Stimulated activated naive CD8-positive, alpha-beta T cell treated with anti-CD3 and anti-CD28 coated beads, Interleukin-15, amount 100 ng/mL, for 72 hours (primary cell): Measurements from ENCODE around the gene ABO.
"Not testable (repeated sequence)": the region's sequence is repeated elsewhere in the genome, so short reads cannot be mapped to it uniquely, and the experiment has no call there.

Source experiments
- ATAC-seq: fragments of 150-1000 bp; cut with Tn5 transposase; 2 replicates; pipeline ENCODE4 v1.10.0; 2021; ENCODE audit warnings: mild to moderate bottlenecking, moderate library complexity
- DNase-seq, 2 donors: peaks; one replicate each; pipeline ENCODE4 v3.0.0; 2021 to 2022
- H3K27ac Mint-ChIP-seq, 2 donors: one replicate each; pipeline ENCODE4 v1.8.0; 2022; ENCODE audit warnings: mild to moderate bottlenecking in 2 of 2, mixed read lengths in 2 of 2, moderate library complexity in 2 of 2
- H3K27me3 Mint-ChIP-seq: one replicate; pipeline ENCODE4 v1.8.0; 2022; ENCODE audit warnings: mixed read lengths
- H3K4me1 Mint-ChIP-seq: one replicate; pipeline ENCODE4 v1.8.0; 2022; ENCODE audit warnings: mild to moderate bottlenecking, mixed read lengths
- H3K4me3 Mint-ChIP-seq, 2 donors: one replicate each; pipeline ENCODE4 v1.8.0; 2022; ENCODE audit warnings: mild to moderate bottlenecking in 2 of 2, mixed read lengths in 2 of 2, moderate library complexity in 1 of 2
- H3K9me3 Mint-ChIP-seq, 2 donors: one replicate each; pipeline ENCODE4 v1.8.0; 2022; ENCODE audit warnings: mixed read lengths in 2 of 2

ABO gene

DNA sequence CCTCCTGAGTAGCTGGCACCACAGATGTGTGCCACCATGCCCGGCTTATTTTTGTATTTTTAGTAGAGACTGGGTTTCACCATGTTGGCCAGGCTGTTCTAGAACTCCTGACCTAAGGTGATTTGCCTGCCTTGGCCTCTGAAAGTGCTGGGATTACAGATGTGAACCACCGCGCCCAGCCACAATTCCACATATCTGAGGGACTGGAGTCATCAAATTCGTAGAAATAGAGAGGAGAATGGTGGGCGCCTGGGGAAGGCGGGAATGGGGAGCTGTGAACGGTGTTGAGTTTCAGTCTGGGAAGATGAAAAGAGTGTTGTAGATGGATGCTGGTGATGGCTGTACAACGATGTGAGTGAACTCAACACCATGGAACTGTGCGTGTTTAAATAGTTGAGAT is 1.9 kb upstream of the ABO start:
- Mint-ChIP-seq H3K27me3 (peaks cover 62% of the 10 kb centered on the region), H3K9me3 (peaks cover 0 to 7% of the 10 kb centered on the region in 2 donors), H3K4me1 (no peaks in the 10 kb centered on the region), H3K27ac (no peak overlapping the region), H3K4me3 (no peak overlapping the region)
- ATAC-seq (no peak), DNase-seq (no peak)

DNA sequence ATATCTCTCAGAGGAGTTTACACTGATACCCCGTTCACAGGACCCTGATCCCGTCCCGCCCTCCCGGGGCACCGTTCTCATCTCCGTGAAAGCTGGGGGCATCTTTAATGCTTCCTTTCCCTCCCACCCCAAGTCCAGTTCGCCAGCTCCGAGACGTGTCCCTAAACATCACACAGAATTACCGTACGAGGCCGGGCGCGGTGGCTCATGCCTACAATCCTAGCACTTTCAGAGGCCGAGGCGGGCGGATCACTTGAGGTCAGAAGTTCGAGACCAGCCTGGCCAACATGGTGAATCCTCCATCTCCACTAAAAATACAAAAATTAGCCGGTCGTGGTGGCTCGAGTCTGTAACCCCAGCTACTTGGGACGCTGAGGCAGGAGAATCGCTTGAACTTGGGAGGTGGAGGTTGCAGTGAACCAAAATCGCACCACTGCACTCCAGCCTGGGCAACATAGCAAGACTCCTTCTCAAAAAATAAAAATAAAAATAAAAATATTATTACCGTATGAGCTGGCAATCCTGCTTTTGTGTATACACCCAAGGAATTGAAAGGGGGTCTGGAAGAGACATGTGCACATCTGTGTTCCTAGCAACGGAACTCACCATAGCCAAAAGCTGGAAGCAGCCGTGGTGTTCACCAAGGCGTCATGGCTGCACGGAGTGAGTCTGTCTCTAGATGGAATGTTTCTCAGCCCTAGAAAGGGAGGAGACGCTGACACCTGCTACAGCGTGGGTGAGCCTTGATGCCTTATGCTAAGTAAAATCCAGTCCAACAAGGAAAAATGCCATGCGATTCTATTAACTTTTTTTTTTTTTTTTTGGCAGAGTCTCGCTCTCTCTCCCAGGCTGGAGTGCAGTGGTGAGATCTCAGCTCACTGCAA is 1.2 kb upstream of the ABO start:
- Mint-ChIP-seq H3K4me1 (no peaks in the 10 kb centered on the region), H3K9me3 (peaks cover 0 to 7% of the 10 kb centered on the region in 2 donors), H3K4me3 (peak overlapping the region in 1 of 2 donors; percentile 37), H3K27me3 (peaks cover 69% of the 10 kb centered on the region), H3K27ac (no peak overlapping the region)
- DNase-seq (no peak), ATAC-seq (no peak)

DNA sequence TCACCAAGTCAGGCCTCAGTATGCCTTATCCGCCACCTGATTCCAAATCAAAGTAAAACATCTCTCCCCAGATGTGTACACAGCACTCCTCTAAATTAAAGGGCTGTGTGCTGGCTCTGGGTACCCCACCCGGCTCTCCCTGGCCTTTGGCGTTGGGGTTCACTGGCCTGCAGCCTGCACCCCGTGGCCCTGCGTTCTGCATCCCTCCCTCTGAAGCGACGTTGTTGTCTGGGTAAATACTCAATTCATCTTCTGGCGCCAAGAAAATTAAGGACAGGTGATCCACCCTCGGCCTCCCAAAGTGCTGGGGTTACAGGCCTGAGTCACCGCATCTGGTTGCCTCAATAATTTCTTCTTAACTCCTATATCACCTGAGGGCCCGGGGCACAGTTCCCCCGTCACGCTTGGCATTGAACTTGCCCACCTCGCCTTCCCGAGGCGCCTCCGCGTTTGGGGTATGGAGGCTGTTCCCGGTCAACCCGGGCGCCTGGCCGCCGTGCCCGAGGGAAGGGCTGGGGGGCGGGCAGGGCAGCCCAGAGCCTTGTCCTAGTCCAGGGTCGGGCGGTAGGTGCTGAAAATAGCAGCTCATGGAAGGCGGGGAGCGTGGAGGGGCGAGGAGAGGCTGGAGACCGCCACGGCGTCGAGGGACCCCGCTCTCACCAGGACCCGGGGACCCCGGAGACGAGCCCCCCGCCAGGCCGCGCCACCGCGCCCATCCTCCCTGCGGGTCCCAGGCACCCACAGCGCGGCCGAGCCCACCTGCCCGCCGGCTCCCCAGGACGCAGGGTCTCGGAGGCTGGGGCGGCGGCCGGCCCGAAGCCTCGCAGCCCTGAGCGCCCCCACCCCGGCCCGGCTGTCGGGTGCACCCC is 531 bp downstream of the ABO start:
- Mint-ChIP-seq H3K27ac (no peak overlapping the region), H3K27me3 (peaks cover 77% of the 10 kb centered on the region), H3K9me3 (peaks cover 0 to 7% of the 10 kb centered on the region in 2 donors), H3K4me1 (no peaks in the 10 kb centered on the region), H3K4me3 (no peak overlapping the region)
- DNase-seq (no peak), ATAC-seq (peak; percentile 20)

DNA sequence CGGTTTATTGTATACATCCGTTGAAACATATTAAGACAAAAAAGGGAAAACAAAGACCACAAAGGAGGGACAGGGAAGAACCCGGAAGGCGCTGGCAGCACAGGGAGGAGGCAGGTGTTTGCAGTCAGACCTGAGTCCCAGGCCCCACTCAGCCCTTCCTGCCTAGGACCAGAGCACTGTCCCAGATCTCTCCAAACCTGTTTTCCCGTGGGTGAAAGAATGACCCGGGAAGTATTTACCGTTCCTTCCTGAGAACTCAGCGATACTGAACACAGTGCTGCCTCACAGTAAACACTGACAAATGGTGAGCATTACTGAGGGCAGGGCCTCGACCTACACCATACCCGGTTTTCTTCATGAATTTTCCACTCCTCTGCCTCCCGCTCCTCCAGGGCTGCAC is 1.2 kb downstream of the ABO start:
- ATAC-seq (no peak), DNase-seq (no peak)
- Mint-ChIP-seq H3K4me3 (no peak overlapping the region), H3K27ac (no peak overlapping the region), H3K9me3 (peaks cover 0 to 7% of the 10 kb centered on the region in 2 donors), H3K4me1 (no peaks in the 10 kb centered on the region), H3K27me3 (peaks cover 77% of the 10 kb centered on the region)

DNA sequence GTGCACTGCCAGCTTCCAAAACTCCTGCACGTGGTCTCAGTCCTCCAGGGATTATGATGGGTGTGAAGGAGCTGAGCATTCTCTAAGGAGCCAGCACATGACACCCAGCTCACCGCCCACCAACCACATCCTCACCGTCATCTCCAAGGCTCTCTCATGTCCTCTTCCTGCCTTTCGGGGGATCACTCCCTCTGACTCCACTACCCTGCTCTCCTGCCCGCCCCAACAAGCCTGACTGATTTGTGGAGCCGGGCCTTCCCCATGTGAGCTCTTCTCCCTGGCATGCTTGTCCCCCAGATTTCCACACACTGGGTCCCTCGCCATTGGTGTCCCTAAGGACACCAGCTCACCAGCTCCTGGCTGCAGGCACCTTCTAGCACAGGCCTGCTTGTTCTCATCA is 1.9 kb downstream of the ABO start:
- DNase-seq (no peak), ATAC-seq (no peak)
- peaks cover 75% of the 10 kb centered on the region for H3K27me3 Mint-ChIP-seq
- H3K27ac Mint-ChIP-seq, result no peak overlapping the region
- H3K4me1 Mint-ChIP-seq, result no peaks in the 10 kb centered on the region
- peaks cover 0 to 5% of the 10 kb centered on the region in 2 donors for H3K9me3 Mint-ChIP-seq
- H3K4me3 Mint-ChIP-seq, result no peak overlapping the region

DNA sequence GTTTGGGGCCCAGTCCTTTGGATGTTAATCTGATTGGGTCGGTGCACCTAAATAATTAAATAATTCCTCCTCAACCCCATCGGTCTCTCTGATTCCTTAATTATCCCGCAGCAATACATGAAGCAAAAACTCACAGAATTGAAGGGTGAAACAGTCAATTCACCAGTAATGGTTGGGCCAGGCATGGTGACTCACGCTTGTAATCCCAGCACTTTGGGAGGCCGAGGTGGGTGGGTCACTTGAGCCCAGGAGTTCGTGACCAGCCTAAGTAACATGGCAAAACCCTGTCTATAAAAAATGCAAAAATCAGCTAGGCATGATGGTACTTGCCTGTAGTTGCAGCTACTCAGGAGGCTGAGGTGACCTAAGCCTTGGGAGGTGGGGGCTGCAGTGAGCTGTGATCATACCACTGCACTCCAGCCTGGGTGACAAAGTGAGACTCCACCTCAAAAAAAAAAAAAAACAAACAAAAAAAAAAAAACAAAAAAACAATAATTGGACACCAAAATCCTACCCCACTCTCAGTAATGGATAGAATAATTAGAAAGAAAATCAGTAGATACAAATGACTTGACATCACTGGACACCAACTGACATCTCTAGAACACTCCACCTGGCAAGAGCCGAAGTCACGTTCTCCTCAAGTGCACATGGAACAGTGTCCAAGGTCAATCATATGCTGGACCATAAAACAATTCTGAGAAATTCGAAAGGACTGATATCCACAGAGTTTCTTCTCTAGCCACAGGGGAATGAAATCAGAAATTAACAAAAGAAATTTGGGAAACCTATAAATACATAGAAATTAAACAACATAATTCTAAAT is 5.3 kb downstream of the ABO start:
- H3K4me3 Mint-ChIP-seq, result no peak overlapping the region
- H3K4me1 Mint-ChIP-seq, result no peaks in the 10 kb centered on the region
- H3K27ac Mint-ChIP-seq, result no peak overlapping the region
- peaks cover 49% of the 10 kb centered on the region for H3K27me3 Mint-ChIP-seq
- DNase-seq, result no peak
- H3K9me3 Mint-ChIP-seq, result no peaks in the 10 kb centered on the region
- ATAC-seq, result no peak

DNA sequence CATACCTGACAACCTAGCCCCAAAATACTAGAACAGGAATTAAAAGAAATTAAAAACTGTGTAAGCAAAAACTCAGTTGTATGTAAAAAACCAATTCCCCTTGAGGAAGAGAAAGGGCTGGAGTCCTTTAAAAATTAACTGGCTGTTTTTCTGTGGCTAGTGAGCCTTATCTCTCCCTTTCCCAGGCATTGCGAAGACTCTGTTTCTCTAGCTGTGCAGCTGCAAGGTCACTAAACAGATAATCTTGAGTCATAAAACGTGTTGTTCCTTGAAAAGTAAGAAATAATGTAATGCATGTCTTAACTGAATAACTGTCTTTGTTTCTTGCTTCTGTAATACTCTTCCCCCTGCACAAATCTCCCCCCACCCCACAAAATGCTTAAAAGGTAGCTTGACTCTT is 5.9 kb downstream of the ABO start:
- peaks cover 44% of the 10 kb centered on the region for H3K27me3 Mint-ChIP-seq
- H3K27ac Mint-ChIP-seq, H3K4me1 Mint-ChIP-seq, H3K9me3 Mint-ChIP-seq, ATAC-seq, DNase-seq, H3K4me3 Mint-ChIP-seq: not testable (repeated sequence)

DNA sequence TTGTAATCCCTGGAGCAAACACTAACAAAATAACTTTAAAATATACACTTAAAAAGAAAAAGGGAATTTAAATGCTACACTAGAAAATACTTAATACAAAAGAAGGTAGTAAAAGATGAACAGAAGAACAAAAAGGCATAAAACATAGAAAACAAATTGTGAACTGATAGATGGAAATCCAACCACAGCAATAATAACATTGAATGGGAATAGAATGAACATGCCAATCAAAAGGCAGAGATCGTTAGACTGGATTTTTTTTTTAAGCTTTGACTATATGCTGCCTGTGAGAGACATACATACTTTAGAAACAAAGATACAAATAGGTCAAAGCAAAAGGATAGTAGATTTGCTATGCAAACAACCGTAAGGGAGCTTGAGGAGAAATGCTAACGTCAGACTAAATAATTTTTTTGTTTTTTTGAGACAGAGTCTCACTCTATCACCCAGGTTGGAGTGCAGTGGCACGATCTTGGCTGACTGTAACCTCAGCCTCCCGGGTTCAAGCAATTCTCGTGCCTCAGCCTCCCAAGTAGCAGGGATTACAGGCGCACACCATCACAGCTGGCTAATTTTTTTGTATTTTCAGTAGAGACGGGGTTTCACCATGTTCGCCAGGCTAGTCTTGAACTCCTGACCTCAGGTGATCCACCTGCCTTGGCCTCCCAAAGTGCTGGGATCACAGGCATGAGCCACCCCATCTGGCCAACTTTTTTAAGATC is 6.5 kb downstream of the ABO start:
- Mint-ChIP-seq H3K4me3 (no peak overlapping the region), H3K27me3 (peaks cover 37% of the 10 kb centered on the region), H3K9me3 (no peaks in the 10 kb centered on the region), H3K27ac (no peak overlapping the region), H3K4me1 (no peaks in the 10 kb centered on the region)
- no peak for DNase-seq
- ATAC-seq, result no peak

DNA sequence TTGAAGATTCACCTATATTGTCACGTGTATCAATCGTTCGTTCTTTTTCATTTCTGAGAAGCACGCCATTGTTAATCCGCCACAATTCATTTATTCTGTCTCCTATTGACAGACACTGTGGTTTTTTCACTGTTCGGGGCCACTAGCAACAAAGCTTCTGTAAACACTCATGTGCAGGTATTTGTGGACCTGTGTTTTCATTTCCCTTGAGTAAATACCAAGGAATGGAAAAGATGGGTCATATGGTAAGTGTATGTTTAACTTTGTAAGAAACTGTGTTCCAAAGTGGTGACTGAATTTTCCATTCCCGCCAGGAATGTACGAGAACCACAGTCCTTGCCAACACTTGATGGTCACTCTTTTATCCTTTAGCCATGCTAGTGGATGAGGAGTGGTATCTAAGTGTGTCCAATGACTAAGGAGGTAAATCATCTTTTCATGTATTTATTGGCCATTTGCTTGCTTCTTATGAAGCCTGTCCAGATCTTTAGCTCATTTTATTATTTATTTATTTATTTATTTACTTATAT is 10.7 kb downstream of the ABO start:
- no peaks in the 10 kb centered on the region for H3K9me3 Mint-ChIP-seq
- DNase-seq, result no peak
- H3K27ac Mint-ChIP-seq, result no peak overlapping the region
- no peak overlapping the region for H3K4me3 Mint-ChIP-seq
- no peaks in the 10 kb centered on the region for H3K4me1 Mint-ChIP-seq
- no peak for ATAC-seq
- H3K27me3 Mint-ChIP-seq, result no peaks in the 10 kb centered on the region

DNA sequence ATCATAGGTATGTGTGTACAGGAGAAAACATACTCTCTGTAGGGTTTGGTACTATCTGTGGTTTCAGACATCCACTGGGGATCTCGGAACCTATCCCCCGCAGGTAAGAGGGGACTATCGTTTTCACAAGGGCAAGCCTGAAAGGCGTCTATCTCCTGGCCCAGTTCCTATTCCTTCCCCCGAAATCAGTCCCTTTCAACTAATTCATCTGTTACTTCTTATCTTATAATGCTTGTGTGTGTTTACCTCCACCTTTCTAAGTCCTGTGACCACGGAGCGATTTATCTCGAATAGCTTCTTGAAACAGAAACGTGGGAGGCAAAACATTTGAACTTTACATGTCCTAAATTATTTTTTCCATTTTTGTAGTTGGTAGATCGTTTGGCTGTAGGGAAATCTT is 11.4 kb downstream of the ABO start:
- no peaks in the 10 kb centered on the region for H3K4me1 Mint-ChIP-seq
- no peak overlapping the region for H3K4me3 Mint-ChIP-seq
- no peak for ATAC-seq
- H3K27ac Mint-ChIP-seq, result no peak overlapping the region
- no peaks in the 10 kb centered on the region for H3K9me3 Mint-ChIP-seq
- H3K27me3 Mint-ChIP-seq, result no peaks in the 10 kb centered on the region
- DNase-seq, result no peak

DNA sequence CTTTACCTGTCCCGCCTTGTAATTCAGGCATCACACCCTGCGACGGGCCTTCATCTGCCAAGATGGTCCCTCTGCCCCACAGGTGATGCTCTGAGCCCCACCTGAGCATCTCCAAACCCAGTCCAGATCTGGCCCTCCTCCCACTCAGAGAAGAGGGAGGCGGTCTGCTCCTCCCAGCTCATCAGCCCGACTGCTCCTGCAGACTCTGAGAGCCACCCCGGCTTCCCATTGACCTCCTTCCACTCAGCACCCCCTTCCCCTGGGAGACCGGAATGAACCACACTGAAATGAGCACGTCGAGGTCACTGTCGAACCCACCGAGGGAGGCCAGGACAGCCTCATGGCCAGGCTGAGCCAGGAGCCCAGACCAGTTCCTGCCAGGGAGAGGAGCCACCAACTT is 12.8 kb downstream of the ABO start:
- ATAC-seq (no peak), DNase-seq (no peak)
- H3K9me3 Mint-ChIP-seq, result no peaks in the 10 kb centered on the region
- no peaks in the 10 kb centered on the region for H3K4me1 Mint-ChIP-seq
- no peaks in the 10 kb centered on the region for H3K27me3 Mint-ChIP-seq
- no peak overlapping the region for H3K27ac Mint-ChIP-seq
- H3K4me3 Mint-ChIP-seq, result no peak overlapping the region

DNA sequence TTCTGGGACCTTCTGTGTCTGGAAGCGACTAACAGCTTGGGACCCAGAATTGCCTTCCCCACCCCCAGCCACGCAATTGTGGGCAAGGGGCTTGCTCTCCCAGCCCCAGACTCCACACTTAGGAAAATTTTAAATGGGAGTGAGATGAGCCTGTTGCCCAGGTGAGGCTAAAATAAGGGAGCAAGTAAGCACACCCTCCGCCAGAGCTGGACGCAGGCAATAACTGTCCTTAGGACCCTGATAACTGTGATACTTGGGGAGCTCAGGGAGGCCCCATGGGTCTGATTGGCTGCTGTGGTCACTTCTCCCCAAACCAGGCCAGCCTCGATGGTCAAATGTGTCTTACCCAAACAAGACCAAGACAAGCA is 13.3 kb downstream of the ABO start:
- Mint-ChIP-seq H3K9me3 (no peaks in the 10 kb centered on the region), H3K4me3 (no peak overlapping the region)
- no peak for ATAC-seq

DNA sequence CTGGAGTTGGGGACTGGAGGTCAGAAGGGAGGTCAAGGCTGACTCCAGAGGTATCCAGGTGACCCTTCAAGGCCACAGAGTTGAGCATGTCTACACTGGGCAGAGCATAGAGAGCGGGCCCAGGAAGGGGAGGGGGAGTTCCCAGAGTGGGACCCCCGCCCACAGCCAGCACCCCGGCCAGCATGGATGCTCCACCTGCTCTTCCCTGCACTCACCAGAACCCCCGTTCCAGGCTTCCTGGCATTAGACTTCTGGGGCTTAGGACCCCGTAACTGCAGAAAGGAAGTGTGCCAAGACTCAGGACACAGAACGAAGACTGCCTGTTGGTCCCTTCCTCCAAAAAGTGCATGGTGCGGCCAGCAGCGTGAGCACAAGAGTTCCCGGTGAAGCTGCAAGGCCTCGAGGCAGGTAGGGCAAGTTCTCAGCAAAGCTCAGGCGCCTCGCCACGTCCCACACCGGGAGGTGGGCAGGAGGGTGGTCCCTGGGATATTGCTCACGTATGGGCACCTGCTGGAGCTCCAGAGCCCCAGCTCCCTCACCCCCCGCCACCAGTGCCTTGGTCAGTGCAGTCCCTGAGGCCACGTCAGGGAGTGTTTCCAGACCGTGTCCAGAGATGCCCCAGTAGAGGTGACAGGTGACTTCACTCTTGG is 13.8 kb downstream of the ABO start:
- ATAC-seq, result no peak
- H3K27ac Mint-ChIP-seq, result no peak overlapping the region
- H3K27me3 Mint-ChIP-seq, result no peaks in the 10 kb centered on the region
- H3K4me1 Mint-ChIP-seq, result no peaks in the 10 kb centered on the region
- no peak overlapping the region for H3K4me3 Mint-ChIP-seq
- H3K9me3 Mint-ChIP-seq, result no peaks in the 10 kb centered on the region
- DNase-seq, result no peak

More for the DNA sequence above, 13.3 kb downstream of the ABO start:
- no peaks in the 10 kb centered on the region for H3K27me3 Mint-ChIP-seq
- no peak overlapping the region for H3K27ac Mint-ChIP-seq
- no peak for DNase-seq
- H3K4me1 Mint-ChIP-seq, result no peaks in the 10 kb centered on the region

DNA sequence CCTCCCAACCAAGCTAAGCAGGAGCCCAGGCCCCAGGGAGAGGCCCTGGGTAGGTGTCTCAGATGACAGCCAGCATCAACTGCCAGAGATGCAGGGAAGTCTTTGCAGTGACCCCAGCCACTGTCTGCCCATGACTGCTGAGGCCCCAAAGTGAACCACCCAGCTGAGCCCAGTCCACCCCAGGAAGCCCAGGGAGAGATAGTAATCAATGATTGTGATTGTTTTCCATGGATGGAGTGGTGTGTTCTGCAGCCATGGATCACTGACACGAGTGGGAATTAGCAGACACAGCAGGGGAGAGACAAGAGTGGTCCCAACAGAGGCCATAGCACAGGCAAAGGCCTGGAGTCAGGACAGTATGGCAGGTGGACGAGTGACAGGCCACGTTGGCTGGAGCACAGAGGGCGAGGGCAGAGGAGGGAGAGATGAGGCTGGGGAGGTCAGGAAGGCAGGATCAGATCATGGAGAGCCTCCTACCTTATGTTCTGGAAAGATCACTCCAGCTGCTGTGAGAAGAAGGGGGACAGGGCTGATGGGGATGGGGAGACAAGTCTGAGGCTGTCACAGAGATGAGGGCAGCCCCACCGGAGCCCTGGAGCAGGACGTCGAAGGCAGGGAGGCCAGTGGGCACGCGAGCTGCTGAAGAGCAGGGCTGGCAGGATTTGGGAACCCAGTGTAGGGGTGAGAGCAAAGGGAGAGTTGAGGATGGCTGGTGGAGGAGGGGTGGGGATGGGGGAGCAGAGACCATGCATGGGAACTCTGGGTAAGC is 14.5 kb downstream of the ABO start:
- Mint-ChIP-seq H3K4me3 (no peak overlapping the region), H3K27ac (peak overlapping the region in 1 of 2 donors; percentile 22), H3K4me1 (no peaks in the 10 kb centered on the region), H3K27me3 (no peaks in the 10 kb centered on the region), H3K9me3 (no peaks in the 10 kb centered on the region)
- DNase-seq, result no peak
- no peak for ATAC-seq
